Endothelial cell of umbilical vein (primary cell): Measurements from ENCODE around the gene ADARB2. TPM values are rescaled to one million over a fixed set of nuclear protein-coding genes. Genes with fewer than 3 reads are reported as not detected.

Experiments
- BruUV-seq: library from RNA; stranded (reverse); fragments of 400-500 nt; replicated peaks from 2 replicates; lab custom pipeline; 2021; lab: Mats Ljungman, UMichigan
- CTCF ChIA-PET: fragments of 300-600, 350-600 bp; sonication (Branson Sonifier 250); formaldehyde crosslinking; loops from one replicate; lab custom pipeline; 2021; ENCODE audit warnings: antibody characterized with exemption, inconsistent platforms; lab: Charles Lee
- POLR2A ChIA-PET: fragments of 300-600, 350-600 bp; sonication (Branson Sonifier 250); formaldehyde crosslinking; loops from one replicate; lab custom pipeline; 2021; ENCODE audit warnings: antibody characterized with exemption, inconsistent platforms; lab: Charles Lee
- DNase-seq: peaks from one replicate; pipeline ENCODE4 v3.0.0-alpha.2; 2011; ENCODE audit warnings: low read depth, low spot score
- FAIRE-seq: peaks from 2 replicates; lab custom pipeline; 2011; peaks lifted over from hg19 to GRCh38; lab: Jason Lieb, UNC
- H2AFZ ChIP-seq: 2 replicates; pipeline ENCODE4 v1.6.0; 2012; ENCODE audit warnings: low read depth, low read length, control low read depth, inconsistent platforms
- H3K27ac ChIP-seq: 2 replicates; pipeline ENCODE4 v1.5.1; 2011; ENCODE audit warnings: low read depth, mild to moderate bottlenecking, control low read depth, low read length, moderate library complexity; ENCODE audit not compliant: insufficient read depth
- H3K27me3 ChIP-seq, 2 experiments: 2 replicates each; pipeline versions ENCODE4 v1.6.0 to v1.6.1; 2011; ENCODE audit warnings: low read length in 2 of 2, mixed read lengths in 1 of 2; ENCODE audit not compliant: control insufficient read depth in 2 of 2, insufficient read depth in 2 of 2
- H3K36me3 ChIP-seq, 2 experiments: 2 replicates in 1 of 2; 3 replicates in 1 of 2; pipeline ENCODE4 v1.5.1; 2011; ENCODE audit warnings: low read length in 2 of 2, mild to moderate bottlenecking in 1 of 2, moderate library complexity in 1 of 2; ENCODE audit not compliant: control insufficient read depth in 2 of 2, insufficient read depth in 2 of 2; ENCODE audit errors: extremely low read depth in 1 of 2
- H3K4me1 ChIP-seq: 3 replicates; pipeline ENCODE4 v1.5.1; 2011; ENCODE audit warnings: mild to moderate bottlenecking, low read length; ENCODE audit not compliant: control insufficient read depth, insufficient read depth; ENCODE audit errors: extremely low read depth
- H3K4me2 ChIP-seq: 2 replicates; pipeline ENCODE4 v1.6.1; 2011; ENCODE audit warnings: low read length, control low read depth, mixed read lengths; ENCODE audit not compliant: insufficient read depth
- H3K4me3 ChIP-seq, 3 experiments: fragments of 200-600 bp in 1 of 3; sonication (generic), shearing (Covaris generic) in 1 of 3; replicated peaks in 1 of 3; 2 replicates each; pipeline ENCODE4 v1.5.1; 2011 to 2016; ENCODE audit warnings: control low read depth in 3 of 3, low read length in 3 of 3, mild to moderate bottlenecking in 2 of 3, inconsistent platforms in 1 of 3, low read depth in 1 of 3, moderate library complexity in 1 of 3; ENCODE audit not compliant: insufficient read depth in 1 of 3
- H3K79me2 ChIP-seq: 2 replicates; pipeline ENCODE4 v1.6.0; 2012; ENCODE audit warnings: low read length, inconsistent platforms; ENCODE audit not compliant: control insufficient read depth, insufficient read depth
- H3K9ac ChIP-seq: replicated peaks from 2 replicates; pipeline ENCODE3; 2011; ENCODE audit warnings: low read length, control low read depth; ENCODE audit not compliant: insufficient read depth; ENCODE audit errors: extremely low read depth
- H3K9me1 ChIP-seq: replicated peaks from 3 replicates; pipeline ENCODE4 v1.6.0; 2011; ENCODE audit warnings: mild to moderate bottlenecking, low read length; ENCODE audit not compliant: control insufficient read depth, insufficient read depth; ENCODE audit errors: extremely low read depth
- H3K9me3 ChIP-seq: replicated peaks from 2 replicates; pipeline ENCODE4 v1.5.1; 2012; ENCODE audit warnings: low read length, inconsistent platforms; ENCODE audit not compliant: control insufficient read depth, insufficient read depth
- H4K20me1 ChIP-seq: replicated peaks from 2 replicates; pipeline ENCODE3; 2011; ENCODE audit warnings: mild to moderate bottlenecking, low read length; ENCODE audit not compliant: control insufficient read depth, insufficient read depth; ENCODE audit errors: extremely low read depth
- EZH2 ChIP-seq: IDR thresholded peaks from 2 replicates; pipeline ENCODE4 v1.6.1; 2012; ENCODE audit warnings: borderline replicate concordance, low read depth, mild to moderate bottlenecking, moderate library complexity, low read length, inconsistent platforms; ENCODE audit not compliant: severe bottlenecking
- FOS ChIP-seq: IDR thresholded peaks from 2 replicates; pipeline ENCODE4 v1.6.1; 2011; ENCODE audit warnings: mild to moderate bottlenecking, low read length, moderate library complexity, borderline replicate concordance; ENCODE audit not compliant: insufficient read depth
- JUN ChIP-seq: IDR thresholded peaks from 2 replicates; pipeline ENCODE4 v1.6.1; 2011; ENCODE audit warnings: borderline replicate concordance, low read depth; ENCODE audit not compliant: insufficient read length, insufficient read depth
- MYC ChIP-seq: IDR thresholded peaks from one replicate; pipeline ENCODE4 v1.6.1; 2011; ENCODE audit warnings: mild to moderate bottlenecking, low read depth, low read length
- POLR2A ChIP-seq: IDR thresholded peaks from 2 replicates; pipeline ENCODE4 v1.6.1; 2012; ENCODE audit warnings: low read depth, mild to moderate bottlenecking, control low read depth, low read length
- POLR2AphosphoS5 ChIP-seq: IDR thresholded peaks from 2 replicates; pipeline ENCODE4 v1.6.1; 2012; ENCODE audit warnings: low read depth, mild to moderate bottlenecking, control low read depth, low read length, moderate library complexity; ENCODE audit not compliant: insufficient read depth
- dilution Hi-C: fragments of 300-500 bp; cut with MboI; formaldehyde crosslinking; loops from one replicate; pipeline ENCODE4 v1.15.0; 2019; ENCODE audit warnings: low sequenced_read_pairs; ENCODE audit not compliant: extremely low pct_ligation_motif_present
- intact Hi-C: fragments of 100-400 bp; cut with micrococcal nuclease; formaldehyde crosslinking; loops from one replicate; pipeline ENCODE4 v1.10.0; 2022
- polyA plus RNA-seq, 4 experiments: library from polyadenylated mRNA; depleted of rRNA in 3 of 4; stranded (reverse) in 3 of 4; unstranded in 1 of 4; fragments of >200 nt; gene quantifications; 2 replicates each; pipeline versions ENCODE4 v1.2.1 to v1.2.3, GENCODE V29; 2011 to 2012; ENCODE audit warnings: missing spikeins in 1 of 4
- total RNA-seq: library from RNA; stranded (reverse); gene quantifications from 2 replicates; pipeline ENCODE4 v1.2.3, GENCODE V29; 2021
- TF ChIP-seq, protein P1 (sequence below), 2 donors: IDR thresholded peaks; 1 replicate in 1 of 2; 2 replicates in 1 of 2; pipeline ENCODE4 v1.5.1; 2011; ENCODE audit warnings: low read length in 2 of 2, mild to moderate bottlenecking in 2 of 2, moderate library complexity in 2 of 2, control low read depth in 1 of 2, inconsistent platforms in 1 of 2, low read depth in 1 of 2; ENCODE audit not compliant: insufficient read depth in 1 of 2; ENCODE audit errors: extremely low read depth in 1 of 2
- TF ChIP-seq, protein P2 (sequence below): IDR thresholded peaks from 2 replicates; pipeline ENCODE4 v1.6.1; 2011; ENCODE audit not compliant: insufficient read depth, insufficient read length

Gene ADARB2
- total and polyA plus RNA-seq, 2 donors (not counting 3 experiments of a cell fraction or from before 2014, with no cell fraction given) = not detected

DNA sequence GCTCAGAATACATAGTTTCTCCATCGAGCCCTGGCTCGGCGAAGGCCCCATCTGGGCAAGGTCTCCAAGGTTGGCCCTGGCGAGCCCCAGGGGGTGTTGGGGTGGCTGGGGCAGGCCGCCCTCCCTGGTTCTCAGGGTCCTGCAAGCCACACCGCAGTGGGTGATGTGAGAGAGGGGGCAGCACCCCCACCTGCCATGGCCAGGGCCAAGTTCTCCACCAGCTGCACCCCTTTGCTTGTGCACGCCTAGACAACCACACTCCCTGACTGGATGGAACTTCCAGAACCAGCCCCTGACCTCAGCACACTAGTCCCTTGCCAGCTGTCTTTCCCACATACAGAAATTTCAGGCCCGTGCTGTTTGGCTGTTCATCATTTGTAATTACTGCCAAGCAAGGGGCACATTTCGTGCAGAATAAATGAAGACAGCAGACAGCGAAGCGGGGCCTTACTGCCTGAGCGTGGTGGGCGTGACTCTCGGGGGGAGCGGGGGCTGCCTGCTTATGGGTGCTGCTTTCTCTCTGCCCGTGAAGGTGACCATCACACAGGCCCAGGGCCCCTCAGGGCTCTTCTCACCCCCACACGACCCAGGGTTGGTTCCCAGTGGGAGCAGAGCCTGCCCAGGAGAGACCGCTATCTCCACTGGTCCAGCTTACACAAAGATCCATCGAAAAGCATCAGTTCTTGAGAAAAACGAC is 85.9 kb downstream of the ADARB2 start:
- no peaks in the 10 kb centered on the region for H3K79me2 ChIP-seq
- no peak for FAIRE-seq
- no peak for TF ChIP-seq EZH2
- no peak for TF ChIP-seq POLR2AphosphoS5
- TF ChIP-seq MYC = no peak
- TF ChIP-seq, protein P1, sequence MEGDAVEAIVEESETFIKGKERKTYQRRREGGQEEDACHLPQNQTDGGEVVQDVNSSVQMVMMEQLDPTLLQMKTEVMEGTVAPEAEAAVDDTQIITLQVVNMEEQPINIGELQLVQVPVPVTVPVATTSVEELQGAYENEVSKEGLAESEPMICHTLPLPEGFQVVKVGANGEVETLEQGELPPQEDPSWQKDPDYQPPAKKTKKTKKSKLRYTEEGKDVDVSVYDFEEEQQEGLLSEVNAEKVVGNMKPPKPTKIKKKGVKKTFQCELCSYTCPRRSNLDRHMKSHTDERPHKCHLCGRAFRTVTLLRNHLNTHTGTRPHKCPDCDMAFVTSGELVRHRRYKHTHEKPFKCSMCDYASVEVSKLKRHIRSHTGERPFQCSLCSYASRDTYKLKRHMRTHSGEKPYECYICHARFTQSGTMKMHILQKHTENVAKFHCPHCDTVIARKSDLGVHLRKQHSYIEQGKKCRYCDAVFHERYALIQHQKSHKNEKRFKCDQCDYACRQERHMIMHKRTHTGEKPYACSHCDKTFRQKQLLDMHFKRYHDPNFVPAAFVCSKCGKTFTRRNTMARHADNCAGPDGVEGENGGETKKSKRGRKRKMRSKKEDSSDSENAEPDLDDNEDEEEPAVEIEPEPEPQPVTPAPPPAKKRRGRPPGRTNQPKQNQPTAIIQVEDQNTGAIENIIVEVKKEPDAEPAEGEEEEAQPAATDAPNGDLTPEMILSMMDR (IDR thresholded peaks at IDR 0.05; ENCODE audit: extremely low read depth in 1 of 2, insufficient read depth in 1 of 2, low read depth in 1 of 2, low read length in 2 of 2) = no peak
- TF ChIP-seq, protein P2, sequence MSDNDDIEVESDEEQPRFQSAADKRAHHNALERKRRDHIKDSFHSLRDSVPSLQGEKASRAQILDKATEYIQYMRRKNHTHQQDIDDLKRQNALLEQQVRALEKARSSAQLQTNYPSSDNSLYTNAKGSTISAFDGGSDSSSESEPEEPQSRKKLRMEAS = no peak
- TF ChIP-seq POLR2A = no peak
- TF ChIP-seq JUN = no peak
- no peak for TF ChIP-seq FOS
- BruUV-seq = no TSS peak
- H3K4me2 ChIP-seq = no peak overlapping the region
- CTCF ChIA-PET = no interaction called here
- no peak overlapping the region for H3K9ac ChIP-seq
- H2AFZ ChIP-seq = no peak overlapping the region
- no peak overlapping the region for H3K27ac ChIP-seq
- no peaks in the 10 kb centered on the region for H3K4me1 ChIP-seq
- H4K20me1 ChIP-seq = no peaks in the 10 kb centered on the region
- dilution Hi-C loops (no loop called here), intact Hi-C loops (no loop called here)
- POLR2A ChIA-PET = no interaction called here
- H3K27me3 ChIP-seq = no peaks in the 10 kb centered on the region
- peaks cover 14% of the 10 kb centered on the region for H3K9me3 ChIP-seq
- no peaks in the 10 kb centered on the region for H3K36me3 ChIP-seq
- H3K4me3 ChIP-seq = no peak overlapping the region
- DNase-seq = no peak
- no peaks in the 10 kb centered on the region for H3K9me1 ChIP-seq
